Measurements from ENCODE around the gene NEURL3. TPM values are rescaled to one million over a fixed set of nuclear protein-coding genes. Genes with fewer than 3 reads are reported as not detected.

Gene NEURL3
- total and polyA plus RNA-seq, 2 of the 4 experiments (the other 2 are of a cell fraction) = not detected

- no peak for ATAC-seq (ENCODE audit: low read depth)
- dilution Hi-C loops (cut with HindIII; ENCODE audit: low sequenced_read_pairs, unreplicated experiment) = no loop called here
- Histone ChIP-seq H3K4me2 (ENCODE audit: low read depth, low read length) (no peak overlapping the region), H4K8ac (ENCODE audit: low read depth in 2 of 2, low read length in 2 of 2) (no peak overlapping the region), H3K9ac (ENCODE audit: low read depth, low read length) (no peak overlapping the region), H2AK5ac (ENCODE audit: low read depth, low read length) (no peak overlapping the region), H4K91ac (ENCODE audit: insufficient read depth, low read depth, low read length) (no peak overlapping the region), H3K27me3 (ENCODE audit: control insufficient read depth, insufficient read depth, low read length) (peaks cover 52% of the 10 kb centered on the region), H4K5ac (ENCODE audit: low read depth, low read length) (no peak overlapping the region), H3K56ac (ENCODE audit: extremely low read depth, insufficient read depth, low read length) (no peak overlapping the region), H2BK120ac (ENCODE audit: low read depth, low read length) (no peak overlapping the region), H2AK9ac (replicated peaks; ENCODE audit: low read depth, low read length, poor library complexity) (no peak overlapping the region), H2BK5ac (ENCODE audit: low read depth, low read length, poor library complexity, severe bottlenecking) (no peak overlapping the region), H3K14ac (replicated peaks; ENCODE audit: low read depth, low read length) (no peak overlapping the region), H3K4ac (ENCODE audit: low read depth, low read length) (no peak overlapping the region), H2AFZ (replicated peaks; ENCODE audit: low read length, poor library complexity) (peak overlapping the region; percentile 63), H3K36me3 (ENCODE audit: control insufficient read depth, insufficient read depth, low read length) (no peaks in the 10 kb centered on the region), H3K9me1 (ENCODE audit: insufficient read depth, low read length) (no peaks in the 10 kb centered on the region), H3K4me1 (ENCODE audit: control insufficient read depth, insufficient read depth, low read length) (no peaks in the 10 kb centered on the region), H3K27ac (ENCODE audit: insufficient read depth, low read length) (no peak overlapping the region), H3K9me3 (ENCODE audit: control insufficient read depth, insufficient read depth, low read length) (peaks cover 3% of the 10 kb centered on the region), H3K4me3 (ENCODE audit: insufficient read depth, low read depth, low read length) (no peak overlapping the region), H3K79me1 (ENCODE audit: low read depth in 1 of 2, low read length in 2 of 2) (no peaks in the 10 kb centered on the region), H2BK15ac (ENCODE audit: low read depth, low read length) (no peak overlapping the region), H3K18ac (ENCODE audit: low read depth, low read length) (no peak overlapping the region), H4K20me1 (ENCODE audit: insufficient read depth, low read length) (0 out of 2 replicates have a peak, but pooled peaks cover 4% of the 10 kb centered on the region), H3K23ac (ENCODE audit: low read depth, low read length) (no peak overlapping the region), H2BK20ac (ENCODE audit: low read depth, low read length) (no peak overlapping the region)
- intact Hi-C loops (cut with micrococcal nuclease) = no loop called here
- in situ Hi-C loops (cut with MboI; ENCODE audit: low sequenced_read_pairs) = no loop called here
- DNase-seq = no peak
- POLR2A ChIA-PET (ENCODE audit: unreplicated experiment) = no interaction called here
- no peak for TF ChIP-seq POLR2A (IDR thresholded peaks at IDR 0.05; ENCODE audit: low read depth, low read length)
- whole genome bisulfite sequencing, 2 experiments (ENCODE audit: extremely low coverage in 2 of 2, insufficient read length in 1 of 2) = no CpG with 5 or more reads among the region's 6 CpGs
- CTCF ChIA-PET = interaction anchor here (1.0 kb wide), 1 partner anchor 13 kb away, joined by 5 read pairs; no protein-coding TSS in a partner anchor
- BruUV-seq (replicated peaks) = no TSS peak
Measured at GRCh38 chr2:96495982-96496629, 9.1 kb downstream of the NEURL3 start.
